Astrocyte (in vitro differentiated cells and primary cell): ENCODE data around the gene GUCA1A.

Experiments used
- CTCF ChIP-seq: IDR thresholded peaks from 2 replicates; pipeline ENCODE4 v1.5.1; 2011; ENCODE audit warnings: low read depth, mild to moderate bottlenecking, inconsistent platforms, low read length, moderate library complexity; ENCODE audit not compliant: insufficient read depth
- EZH2 ChIP-seq: IDR thresholded peaks from 2 replicates; pipeline ENCODE4 v1.6.1; 2012; ENCODE audit warnings: mild to moderate bottlenecking, low read length, inconsistent platforms; ENCODE audit not compliant: insufficient read depth

- TF ChIP-seq CTCF (no peak), EZH2 (no peak)
Measured at GRCh38 chr6:42159431-42160024, 13.6 kb upstream of the GUCA1A start.
